ENCODE data around the gene KCNK4. TPM values are rescaled to one million over a fixed set of nuclear protein-coding genes. Genes with fewer than 3 reads are reported as not detected.
"Not testable (repeated sequence)": the region's sequence is repeated elsewhere in the genome, so short reads cannot be mapped to it uniquely, and the experiment has no call there.

KCNK4 gene
- total and polyA plus RNA-seq, 8 donors: not detected

DNA sequence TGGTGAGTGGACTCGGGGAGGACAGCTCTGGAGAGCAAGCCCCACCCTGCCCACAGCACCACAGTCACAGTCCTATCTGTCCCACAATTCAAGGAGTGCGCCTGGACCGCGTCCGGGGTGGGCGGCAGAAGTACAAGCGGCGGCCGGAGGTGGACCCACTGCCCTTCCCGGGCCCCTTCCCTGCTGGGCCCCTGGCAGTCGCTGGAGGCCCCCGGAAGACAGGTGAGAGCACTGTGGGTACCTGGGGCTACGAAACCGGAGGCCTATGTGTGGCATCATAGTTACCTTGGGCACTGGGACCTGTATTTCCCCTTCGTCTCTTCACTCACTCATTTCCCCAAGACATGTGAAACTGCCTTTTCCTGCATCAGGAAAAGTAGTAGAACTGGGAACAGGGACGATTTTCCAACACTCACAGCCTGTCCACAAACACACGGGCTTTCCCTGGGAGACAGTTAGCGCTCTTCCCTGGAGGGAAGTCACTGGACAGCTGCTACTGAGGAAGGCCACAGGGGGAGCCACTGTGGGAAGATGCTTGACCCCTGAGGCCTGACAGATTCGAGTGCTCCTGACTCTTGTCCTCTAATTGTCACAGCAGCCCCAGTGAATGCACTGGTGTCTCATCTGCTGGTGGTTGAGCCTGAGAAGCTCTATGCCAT is 23.2 kb downstream of the KCNK4 start:
- Histone ChIP-seq H3K36me3 (peaks cover 23 to 42% (median 35%) of the 10 kb centered on the region in 4 donors), H3K9me3 (no peaks in the 10 kb centered on the region), H3K4me3 (peak overlapping the region in 1 of 4 donors; percentile 16), H3K4me1 (peaks cover 15 to 55% (median 37%) of the 10 kb centered on the region in 4 donors), H3K27ac (peak overlapping the region; percentile 23 to 80 (median 65)), H3K27me3 (no peaks in the 10 kb centered on the region)
- DNase-seq: no peak
- TF ChIP-seq EP300 (IDR thresholded peaks at IDR 0.05): no peak
- intact Hi-C loops (cut with DNase I; ENCODE audit: low total_unique reads): no loop called here
- WGBS, 5 donors: 70 to 87% (median 80%) methylated on average over 10 to 19 of the region's 19 CpGs

DNA sequence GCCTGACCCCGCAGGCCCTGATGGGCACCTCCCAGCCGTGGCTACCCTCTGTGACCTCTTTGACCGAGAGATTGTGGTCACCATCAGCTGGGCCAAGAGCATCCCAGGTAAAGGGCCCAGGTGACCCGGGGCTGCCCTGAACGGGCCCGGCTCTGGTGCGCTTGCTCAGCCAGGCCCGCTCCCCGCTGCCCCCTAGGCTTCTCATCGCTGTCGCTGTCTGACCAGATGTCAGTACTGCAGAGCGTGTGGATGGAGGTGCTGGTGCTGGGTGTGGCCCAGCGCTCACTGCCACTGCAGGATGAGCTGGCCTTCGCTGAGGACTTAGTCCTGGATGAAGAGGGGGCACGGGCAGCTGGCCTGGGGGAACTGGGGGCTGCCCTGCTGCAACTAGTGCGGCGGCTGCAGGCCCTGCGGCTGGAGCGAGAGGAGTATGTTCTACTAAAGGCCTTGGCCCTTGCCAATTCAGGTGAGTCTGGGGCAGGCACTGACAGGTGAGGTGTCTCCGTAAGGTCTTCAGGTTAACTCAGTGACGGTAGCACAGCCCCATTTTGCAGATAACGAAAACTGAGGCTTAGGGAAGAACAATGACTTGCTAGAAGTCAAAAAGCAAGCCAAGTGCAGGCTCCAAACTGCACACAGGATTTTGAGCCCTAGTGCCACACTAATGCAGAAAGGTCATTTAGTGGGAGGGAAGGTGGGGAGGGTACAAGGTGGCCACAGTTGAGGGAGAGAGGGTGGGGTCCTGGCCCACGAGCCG is 23.9 kb downstream of the KCNK4 start:
- Histone ChIP-seq H3K27me3 (no peaks in the 10 kb centered on the region), H3K4me1 (peaks cover 20 to 62% (median 44%) of the 10 kb centered on the region in 4 donors), H3K9me3 (no peaks in the 10 kb centered on the region), H3K36me3 (peaks cover 23 to 42% (median 35%) of the 10 kb centered on the region in 4 donors), H3K4me3 (no peak overlapping the region), H3K27ac (peak overlapping the region in 3 of 5 donors; percentile 65 to 80 (median 72))
- TF ChIP-seq POLR2AphosphoS5 (IDR thresholded peaks at IDR 0.05): no peak
- TF ChIP-seq EP300 (IDR thresholded peaks at IDR 0.05): no peak
- TF ChIP-seq POLR2A (IDR thresholded peaks at IDR 0.05): no peak
- TF ChIP-seq CTCF (IDR thresholded peaks at IDR 0.05): no peak
- intact Hi-C loops (cut with DNase I; ENCODE audit: low total_unique reads): no loop called here
- 80 to 85% (median 84%) methylated on average over 14 to 24 of the region's 24 CpGs for WGBS, 5 donors
- DNase-seq: no peak

- H3K27me3 ChIP-seq; DNase-seq; intact Hi-C loops (cut with DNase I; ENCODE audit: low total_unique reads); H3K9me3 ChIP-seq: not testable (repeated sequence)
- Histone ChIP-seq H3K27ac (peak overlapping the region; percentile 10 to 99 (median 95)), H3K36me3 (peaks cover 23 to 45% (median 40%) of the 10 kb centered on the region in 4 donors), H3K4me3 (peak overlapping the region in 2 of 4 donors; percentile 69 to 81), H3K4me1 (peaks cover 20 to 66% (median 51%) of the 10 kb centered on the region in 4 donors)
- 67 to 78% (median 76%) methylated on average over 16 to 25 of the region's 25 CpGs for WGBS, 5 donors
Measured at GRCh38 chr11:64315667-64316526, 24.8 kb downstream of the KCNK4 start.

DNA sequence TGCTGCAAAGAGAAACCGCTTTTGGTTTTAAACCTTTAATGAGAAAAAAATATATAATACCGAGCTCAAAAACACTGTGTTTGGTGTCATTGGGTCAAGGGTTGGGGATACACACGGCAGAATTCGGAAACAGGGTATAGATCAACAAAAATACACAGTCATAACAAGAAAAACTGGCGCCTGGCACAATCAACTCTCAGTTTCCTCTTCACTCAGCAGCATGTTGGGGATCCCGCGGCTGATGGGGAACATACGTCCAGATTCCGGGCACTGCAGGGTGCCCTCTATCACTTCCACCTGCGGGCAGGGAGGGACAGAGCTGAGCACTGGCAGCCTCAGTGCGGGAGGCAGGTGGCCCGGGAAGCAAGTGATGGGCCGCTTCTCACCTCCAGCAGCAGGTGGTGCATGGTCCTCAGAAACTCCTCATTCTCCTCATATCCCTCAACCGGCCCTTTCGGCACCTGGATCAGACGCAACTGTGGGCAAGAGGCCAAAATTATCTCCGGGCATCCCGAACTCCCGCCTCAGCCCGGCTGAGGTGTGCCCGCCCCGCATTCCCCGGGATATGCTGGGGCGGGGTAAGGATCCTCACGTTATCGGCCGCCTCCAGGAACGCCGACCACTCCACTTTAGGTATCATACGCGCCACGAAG is 25.7 kb downstream of the KCNK4 start:
- intact Hi-C loops (cut with DNase I; ENCODE audit: low total_unique reads): no loop called here
- H3K27ac ChIP-seq: peak overlapping the region; percentile 94 to 99 (median 97)
- 3 to 7% (median 3%) methylated on average over 15 to 32 of the region's 32 CpGs for WGBS, 5 donors
- TF ChIP-seq CTCF (IDR thresholded peaks at IDR 0.05) (peak in 2 of 7 experiments; percentile 7 to 11), EP300 (IDR thresholded peaks at IDR 0.05) (no peak)
- DNase-seq: peak; percentile 53 to 74
- peaks cover 28 to 54% (median 48%) of the 10 kb centered on the region in 4 donors for H3K36me3 ChIP-seq
- H3K27me3 ChIP-seq: no peaks in the 10 kb centered on the region
- no peaks in the 10 kb centered on the region for H3K9me3 ChIP-seq
- peak overlapping the region; percentile 69 to 81 (median 76) for H3K4me3 ChIP-seq
- H3K4me1 ChIP-seq: peaks cover 20 to 73% (median 55%) of the 10 kb centered on the region in 4 donors
